Activated CD4-positive, alpha-beta T cell treated with anti-CD3 and anti-CD28 coated beads, Interleukin-2, amount 50 U/mL, for 1 hour (primary cell): ENCODE data around the gene GORASP1.
"Not testable (repeated sequence)": the region's sequence is repeated elsewhere in the genome, so short reads cannot be mapped to it uniquely, and the experiment has no call there.

Source experiments
- DNase-seq: peaks from one replicate; pipeline ENCODE4 v3.0.0-alpha.2; 2020

GORASP1 gene

DNA sequence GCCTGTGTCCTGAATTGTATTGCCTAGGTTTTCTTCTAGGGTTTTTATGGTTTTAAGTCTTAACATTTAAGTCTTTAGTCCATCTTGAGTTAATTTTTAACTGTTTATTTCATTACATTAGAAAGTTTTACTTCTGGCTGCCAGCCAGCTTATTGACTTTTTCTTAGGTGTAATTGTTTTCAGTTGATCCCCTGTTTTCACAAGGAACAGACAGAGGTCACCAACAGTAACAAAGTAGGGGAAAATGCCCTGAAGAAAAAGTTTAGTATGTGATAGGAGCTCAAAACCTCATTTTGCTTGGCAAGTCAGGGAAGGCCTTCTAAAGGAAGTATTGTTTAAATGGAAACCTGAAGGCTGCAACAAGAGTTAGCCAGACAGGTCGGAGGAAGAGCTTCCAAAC is 45.2 kb downstream of the GORASP1 start:
- no peak for DNase-seq

DNA sequence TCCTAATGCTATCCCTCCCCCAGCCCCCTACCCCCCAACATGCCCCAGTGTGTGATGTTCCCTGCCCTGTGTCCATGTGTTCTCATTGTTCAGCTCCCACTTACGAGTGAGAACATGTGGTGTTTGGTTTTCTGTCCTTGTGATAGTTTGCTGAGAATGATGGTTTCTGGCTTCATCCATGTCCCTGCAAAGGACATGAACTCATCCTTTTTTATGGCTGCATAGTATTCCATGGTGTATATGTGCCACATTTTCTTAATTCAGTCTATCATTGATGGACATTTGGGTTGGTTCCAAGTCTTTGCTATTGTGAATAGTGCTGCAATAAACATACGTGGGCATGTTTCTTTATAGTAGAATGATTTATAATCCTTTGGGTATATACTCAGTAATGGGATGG is 46.2 kb downstream of the GORASP1 start:
- DNase-seq: not testable (repeated sequence)

DNA sequence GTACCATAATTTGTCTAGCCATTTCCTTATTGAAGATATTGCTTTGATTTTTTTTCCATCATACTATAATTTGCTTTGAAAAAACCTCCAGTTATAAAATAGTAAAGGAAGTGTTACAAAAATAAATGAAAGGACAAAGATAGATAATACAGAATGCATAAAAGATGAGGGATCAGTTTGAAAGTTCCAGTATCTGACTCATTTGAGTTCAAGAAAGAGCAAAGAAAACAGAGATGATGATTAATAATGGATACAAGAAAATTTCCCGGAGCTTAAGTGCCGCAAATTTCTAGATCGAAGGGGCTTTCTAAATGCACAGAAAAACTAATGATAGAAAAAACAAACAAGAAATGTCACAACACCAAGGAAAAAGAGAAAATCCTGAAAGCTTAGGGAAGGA is 51.3 kb downstream of the GORASP1 start:
- DNase-seq: no peak

DNA sequence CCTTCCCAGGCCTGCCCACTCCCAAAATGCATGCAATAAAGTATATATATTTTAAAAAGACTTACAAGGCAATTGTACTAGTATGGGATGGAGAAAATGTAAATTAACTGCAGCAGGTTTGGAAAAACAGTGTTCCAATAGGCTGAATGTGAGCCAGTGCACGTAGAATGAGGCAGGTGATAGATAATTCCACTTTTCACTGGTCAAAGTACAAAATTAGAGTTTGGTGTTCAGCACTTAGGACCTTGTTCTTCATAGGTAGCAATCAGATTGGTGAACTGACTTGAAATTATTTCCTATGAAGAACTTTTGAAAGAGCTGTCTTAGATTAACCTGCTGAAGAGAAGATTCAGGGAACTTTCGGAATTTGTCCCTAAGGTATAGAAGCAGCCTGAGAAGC is 53.7 kb downstream of the GORASP1 start:
- no peak for DNase-seq

DNA sequence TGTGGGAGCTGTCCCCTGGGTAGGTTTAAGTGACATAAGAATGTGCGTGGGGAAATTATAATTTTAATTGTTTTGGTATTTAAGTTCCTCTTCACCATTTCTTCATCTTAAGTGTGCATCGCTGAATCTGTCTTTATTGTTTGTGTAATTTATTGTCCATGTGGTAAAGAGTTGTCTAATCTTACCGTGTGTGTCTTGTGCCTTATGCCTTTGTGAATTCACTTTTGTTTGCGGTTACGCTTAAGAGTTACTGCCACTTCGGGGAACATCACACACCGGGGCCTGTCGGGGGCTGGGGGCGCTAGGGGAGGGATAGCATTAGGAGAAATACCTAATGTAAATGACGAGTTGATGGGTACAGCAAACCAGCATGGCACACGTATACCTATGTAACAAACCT is 54.8 kb downstream of the GORASP1 start:
- DNase-seq: no peak

DNA sequence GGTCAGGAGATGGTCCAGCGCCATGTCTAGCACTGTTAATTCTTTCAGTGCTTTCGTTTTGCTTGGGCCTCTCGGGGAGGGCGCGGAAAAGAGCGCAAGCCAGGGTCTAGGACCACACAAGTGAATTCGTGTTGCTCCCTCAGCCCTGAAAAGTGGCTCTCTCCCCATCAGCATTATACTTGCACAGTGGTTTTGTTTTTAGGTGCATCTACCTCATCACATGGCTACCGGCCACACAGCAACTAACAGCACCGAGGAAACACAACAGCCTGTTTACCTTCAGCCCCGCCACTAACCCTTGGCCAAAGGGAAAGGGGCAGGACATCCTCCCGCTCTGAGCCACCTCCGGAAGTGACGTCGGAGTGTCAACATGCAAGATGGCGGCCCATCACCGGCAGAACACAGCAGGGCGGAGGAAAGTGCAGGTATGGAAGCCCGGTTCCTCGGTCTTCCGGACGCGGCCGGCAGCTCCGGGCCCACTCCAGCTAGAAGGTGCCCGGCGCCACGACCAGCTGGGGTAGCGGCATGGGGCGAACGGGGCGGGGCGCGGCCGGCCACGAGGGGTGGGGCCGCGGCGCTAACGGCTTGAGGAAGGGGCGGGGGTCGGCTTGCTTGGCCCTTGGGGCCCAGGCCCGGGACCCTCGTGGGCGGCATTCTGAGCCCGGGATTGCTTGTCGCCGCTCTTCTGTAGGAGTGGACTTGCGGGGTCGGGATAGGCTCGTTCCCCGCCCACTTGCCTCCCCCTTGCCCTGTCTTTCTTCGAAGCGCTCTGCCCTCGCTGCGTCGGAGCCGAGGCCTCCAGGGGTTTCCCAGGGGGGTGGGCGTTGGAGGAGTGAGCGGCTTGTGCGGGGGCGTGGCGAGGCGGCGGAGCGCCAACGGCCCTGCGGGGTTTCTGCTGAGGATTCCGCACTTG is 55.5 kb downstream of the GORASP1 start, which contains the start of the genes SCN11A and WDR48:
Gene SCN11A (minus strand): TSS at position 296 of the 913 bp plus-strand sequence. CDS start 101,582 bp downstream, outside the sequence.
Gene WDR48 (plus strand): TSS at position 368 of the 913 bp plus-strand sequence. CDS start 10 bp downstream, at position 378.
- peak; percentile 90 for DNase-seq

DNA sequence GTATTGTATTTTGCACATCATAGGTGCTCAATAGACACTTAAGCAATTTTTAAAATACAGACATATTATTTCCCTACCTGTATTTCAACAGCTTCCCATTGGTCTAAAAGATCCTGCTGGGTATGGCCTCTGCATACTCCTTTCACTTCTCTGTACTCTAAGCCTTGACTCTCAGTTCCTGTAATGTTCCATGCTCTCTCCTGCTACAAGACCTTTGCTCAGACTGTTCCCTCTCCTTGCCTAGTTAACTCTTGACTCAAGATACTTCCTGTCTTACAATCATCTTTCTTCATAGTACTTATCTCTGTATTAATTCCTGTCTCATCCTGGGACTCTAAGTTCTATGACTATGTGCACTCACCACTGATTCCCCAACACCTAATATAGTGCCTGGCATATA is 57.4 kb downstream of the GORASP1 start:
- no peak for DNase-seq
